IMR-90 (cell line): Measurements from ENCODE around the gene MPZL2. TPM values are rescaled to one million over a fixed set of nuclear protein-coding genes. Genes with fewer than 3 reads are reported as not detected.

Experiments
- ATAC-seq: fragments of 200-7000 bp; cut with Tn5 transposase; 2 replicates; pipeline ENCODE4 v1.9.1; 2020; ENCODE audit warnings: low read depth, mild to moderate bottlenecking, moderate library complexity
- BruUV-seq: library from RNA; stranded (reverse); fragments of 400-500 nt; replicated peaks from 2 replicates; lab custom pipeline; 2021; lab: Mats Ljungman, UMichigan
- CTCF ChIA-PET: fragments of 300-600 bp; formaldehyde crosslinking; extraction: SDS; loops from one replicate; lab custom pipeline; 2021; ENCODE audit warnings: antibody characterized with exemption; lab: Yijun Ruan, JAX
- POLR2A ChIA-PET: fragments of 300-600 bp; sonication (Branson Sonifier 250); formaldehyde crosslinking; loops from one replicate; lab custom pipeline; 2022; ENCODE audit warnings: antibody characterized with exemption; ENCODE audit not compliant: unreplicated experiment; lab: Charles Lee
- DNase-seq: peaks from one replicate; pipeline ENCODE4 v3.0.0; 2013
- H2AFZ ChIP-seq: replicated peaks from 2 replicates; pipeline ENCODE3; 2013; ENCODE audit warnings: low read length, mild to moderate bottlenecking; ENCODE audit not compliant: poor library complexity
- H2AK5ac ChIP-seq: 2 replicates; pipeline ENCODE4 v1.6.1; 2013; ENCODE audit warnings: low read depth, low read length, inconsistent platforms
- H2AK9ac ChIP-seq: replicated peaks from 2 replicates; pipeline ENCODE3; 2013; ENCODE audit warnings: mild to moderate bottlenecking, low read depth, low read length, moderate library complexity; ENCODE audit not compliant: poor library complexity
- H2BK120ac ChIP-seq: 2 replicates; pipeline ENCODE4 v1.6.1; 2013; ENCODE audit warnings: low read depth, low read length, inconsistent platforms
- H2BK15ac ChIP-seq: 3 replicates; pipeline ENCODE4 v1.6.1; 2013; ENCODE audit warnings: low read depth, low read length, inconsistent platforms
- H2BK20ac ChIP-seq: 2 replicates; pipeline ENCODE4 v1.6.1; 2013; ENCODE audit warnings: low read depth, mild to moderate bottlenecking, inconsistent platforms, low read length, moderate library complexity
- H2BK5ac ChIP-seq: 2 replicates; pipeline ENCODE4 v1.6.1; 2013; ENCODE audit warnings: mild to moderate bottlenecking, low read depth, low read length, inconsistent platforms; ENCODE audit not compliant: poor library complexity, severe bottlenecking
- H3K14ac ChIP-seq: replicated peaks from 2 replicates; pipeline ENCODE4 v1.6.1; 2013; ENCODE audit warnings: low read depth, low read length, inconsistent platforms
- H3K18ac ChIP-seq: 2 replicates; pipeline ENCODE4 v1.6.1; 2013; ENCODE audit warnings: low read depth, low read length, control low read depth
- H3K23ac ChIP-seq: 2 replicates; pipeline ENCODE4 v1.6.1; 2013; ENCODE audit warnings: low read depth, low read length, inconsistent platforms
- H3K27ac ChIP-seq: 2 replicates; pipeline ENCODE4 v1.5.1; 2013; ENCODE audit warnings: mild to moderate bottlenecking, control low read depth, low read length; ENCODE audit not compliant: insufficient read depth
- H3K27me3 ChIP-seq: 2 replicates; pipeline ENCODE4 v1.6.1; 2013; ENCODE audit warnings: low read length; ENCODE audit not compliant: control insufficient read depth, insufficient read depth
- H3K36me3 ChIP-seq: 2 replicates; pipeline ENCODE4 v1.6.1; 2013; ENCODE audit warnings: low read length, mixed read lengths; ENCODE audit not compliant: control insufficient read depth, insufficient read depth
- H3K4ac ChIP-seq: 2 replicates; pipeline ENCODE4 v1.6.1; 2013; ENCODE audit warnings: low read depth, low read length, inconsistent platforms
- H3K4me1 ChIP-seq: 2 replicates; pipeline ENCODE4 v1.6.1; 2013; ENCODE audit warnings: low read length, mixed read lengths; ENCODE audit not compliant: control insufficient read depth, insufficient read depth
- H3K4me2 ChIP-seq: 2 replicates; pipeline ENCODE4 v1.6.1; 2013; ENCODE audit warnings: low read depth, mild to moderate bottlenecking, control low read depth, low read length, moderate library complexity
- H3K4me3 ChIP-seq: 2 replicates; pipeline ENCODE4 v1.5.1; 2013; ENCODE audit warnings: low read depth, mild to moderate bottlenecking, control low read depth, low read length, moderate library complexity; ENCODE audit not compliant: insufficient read depth
- H3K56ac ChIP-seq: 2 replicates; pipeline ENCODE4 v1.6.1; 2013; ENCODE audit warnings: low read length, inconsistent platforms; ENCODE audit not compliant: insufficient read depth; ENCODE audit errors: extremely low read depth
- H3K79me1 ChIP-seq, 2 experiments: 2 replicates each; pipeline ENCODE4 v1.6.1; 2013; ENCODE audit warnings: low read length in 2 of 2, inconsistent platforms in 1 of 2, low read depth in 1 of 2
- H3K9ac ChIP-seq: 2 replicates; pipeline ENCODE4 v1.6.1; 2013; ENCODE audit warnings: low read depth, low read length, control low read depth
- H3K9me1 ChIP-seq: 2 replicates; pipeline ENCODE4 v1.6.1; 2013; ENCODE audit warnings: low read length, inconsistent platforms; ENCODE audit not compliant: insufficient read depth
- H3K9me3 ChIP-seq: 2 replicates; pipeline ENCODE4 v1.6.1; 2013; ENCODE audit warnings: low read length; ENCODE audit not compliant: control insufficient read depth, insufficient read depth
- H4K20me1 ChIP-seq: 2 replicates; pipeline ENCODE4 v1.6.1; 2013; ENCODE audit warnings: low read length, inconsistent platforms; ENCODE audit not compliant: insufficient read depth
- H4K5ac ChIP-seq: 2 replicates; pipeline ENCODE4 v1.6.1; 2013; ENCODE audit warnings: mild to moderate bottlenecking, low read depth, low read length, control low read depth
- H4K8ac ChIP-seq, 2 experiments: 2 replicates each; pipeline ENCODE4 v1.6.1; 2013; ENCODE audit warnings: low read depth in 2 of 2, low read length in 2 of 2, control low read depth in 1 of 2, inconsistent platforms in 1 of 2
- H4K91ac ChIP-seq: 2 replicates; pipeline ENCODE4 v1.6.1; 2013; ENCODE audit warnings: low read depth, low read length, inconsistent platforms; ENCODE audit not compliant: insufficient read depth
- CEBPB ChIP-seq: IDR thresholded peaks from 2 replicates; pipeline ENCODE4 v1.6.1; 2012; ENCODE audit warnings: low read depth, low read length, improper control_type of control experiment
- CHD1 ChIP-seq: IDR thresholded peaks from 2 replicates; pipeline ENCODE4 v1.6.1; 2012; ENCODE audit warnings: low read depth, low read length, improper control_type of control experiment
- RAD21 ChIP-seq: IDR thresholded peaks from 2 replicates; pipeline ENCODE4 v1.6.1; 2012; ENCODE audit warnings: low read length, improper control_type of control experiment
- WGBS, 2 experiments: methylation state at CpG; one replicate each; pipeline versions ENCODE4 v1.1.5 to v1.1.7; 2013; ENCODE audit warnings: missing lambda C conversion rate in 2 of 2; ENCODE audit not compliant: insufficient read length in 1 of 2; ENCODE audit errors: extremely low coverage in 2 of 2; 5-methylcytosine and 5-hydroxymethylcytosine counted together
- dilution Hi-C: fragments of 300-500 bp; cut with HindIII; formaldehyde crosslinking; loops from one replicate; pipeline ENCODE4 v1.14.3; 2018; ENCODE audit warnings: low sequenced_read_pairs; ENCODE audit not compliant: unreplicated experiment
- in situ Hi-C: fragments of 300-500 bp; cut with MboI; formaldehyde crosslinking; loops from 3 replicates; pipeline ENCODE4 v1.14.3; 2019; ENCODE audit warnings: low sequenced_read_pairs, inconsistent platforms, mixed read lengths
- intact Hi-C: fragments of 100-400 bp; cut with micrococcal nuclease; formaldehyde crosslinking; loops from 2 replicates; pipeline ENCODE4 v1.10.0; 2022
- polyA plus RNA-seq, 3 experiments: library from polyadenylated mRNA; depleted of rRNA; stranded (reverse); fragments of >200 nt; gene quantifications; 2 replicates each; pipeline ENCODE4 v1.2.3, GENCODE V29; 2012; ENCODE audit warnings: low replicate concordance in 1 of 3
- total RNA-seq: library from RNA; depleted of rRNA; stranded (reverse); fragments of >200 nt; gene quantifications from 2 replicates; pipeline ENCODE4 v1.2.3, GENCODE V29; 2012
- TF ChIP-seq, protein P1 (sequence below): fragments of 150-350 bp; IDR thresholded peaks from 2 replicates; pipeline ENCODE4 v1.6.1; 2016; ENCODE audit warnings: low read depth, mild to moderate bottlenecking, low read length, moderate library complexity, borderline replicate concordance

Gene MPZL2
- total and polyA plus RNA-seq, 2 of the 4 experiments (the other 2 are of a cell fraction): not detected

DNA sequence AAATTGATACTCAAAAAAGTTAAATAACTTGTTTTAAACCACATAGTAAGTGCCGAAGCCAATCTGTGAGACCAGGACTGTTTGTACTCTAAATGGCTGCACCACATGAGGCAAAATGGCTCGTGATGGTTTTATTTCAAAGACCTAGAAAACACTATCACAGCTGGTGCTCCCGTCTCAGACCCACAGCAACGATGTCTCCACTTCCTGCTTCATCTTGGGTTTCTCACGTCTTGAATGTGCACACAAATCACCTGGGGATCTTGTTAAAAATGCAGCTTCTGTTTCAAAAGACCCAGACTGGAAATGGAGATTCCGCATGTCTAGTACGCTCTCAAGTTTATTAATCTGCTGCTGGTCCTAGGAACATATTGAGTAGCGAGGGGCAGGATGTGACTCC, 41.6 kb upstream of the MPZL2 start:
- H3K23ac ChIP-seq: no peak overlapping the region
- no TSS peak for BruUV-seq
- no peak overlapping the region for H4K5ac ChIP-seq
- H4K20me1 ChIP-seq: no peaks in the 10 kb centered on the region
- H3K18ac ChIP-seq: no peak overlapping the region
- H2AK5ac ChIP-seq: no peak overlapping the region
- no peak overlapping the region for H3K56ac ChIP-seq
- 50% methylated on average over 2 of the region's 8 CpGs; no CpG with 5 or more reads in 1 of the 2 experiments for WGBS, 2 experiments
- POLR2A ChIA-PET: no interaction called here
- no peak overlapping the region for H3K4ac ChIP-seq
- no peak overlapping the region for H4K91ac ChIP-seq
- H3K14ac ChIP-seq: no peak overlapping the region
- no peak overlapping the region for H2BK20ac ChIP-seq
- no peak overlapping the region for H2BK120ac ChIP-seq
- no peak for DNase-seq
- H4K8ac ChIP-seq: no peak overlapping the region
- H3K27me3 ChIP-seq: peaks cover 12% of the 10 kb centered on the region
- no peak overlapping the region for H3K4me2 ChIP-seq
- H2BK15ac ChIP-seq: no peak overlapping the region
- no peak overlapping the region for H2AFZ ChIP-seq
- H3K79me1 ChIP-seq: no peaks in the 10 kb centered on the region
- no peak overlapping the region for H2BK5ac ChIP-seq
- CTCF ChIA-PET: interaction anchor here (0.6 kb wide), 1 partner anchor 15 kb away, joined by 5 read pairs; no protein-coding TSS in a partner anchor
- no peak overlapping the region for H3K27ac ChIP-seq
- no peak overlapping the region for H2AK9ac ChIP-seq
- dilution Hi-C loops (no loop called here), intact Hi-C loops (no loop called here), in situ Hi-C loops (no loop called here)
- no peaks in the 10 kb centered on the region for H3K9me1 ChIP-seq
- TF ChIP-seq CEBPB: no peak
- TF ChIP-seq RAD21: no peak
- TF ChIP-seq CHD1: no peak
- TF ChIP-seq, protein P1, sequence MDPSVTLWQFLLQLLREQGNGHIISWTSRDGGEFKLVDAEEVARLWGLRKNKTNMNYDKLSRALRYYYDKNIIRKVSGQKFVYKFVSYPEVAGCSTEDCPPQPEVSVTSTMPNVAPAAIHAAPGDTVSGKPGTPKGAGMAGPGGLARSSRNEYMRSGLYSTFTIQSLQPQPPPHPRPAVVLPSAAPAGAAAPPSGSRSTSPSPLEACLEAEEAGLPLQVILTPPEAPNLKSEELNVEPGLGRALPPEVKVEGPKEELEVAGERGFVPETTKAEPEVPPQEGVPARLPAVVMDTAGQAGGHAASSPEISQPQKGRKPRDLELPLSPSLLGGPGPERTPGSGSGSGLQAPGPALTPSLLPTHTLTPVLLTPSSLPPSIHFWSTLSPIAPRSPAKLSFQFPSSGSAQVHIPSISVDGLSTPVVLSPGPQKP: no peak
- no peak overlapping the region for H3K9ac ChIP-seq
- no peak for ATAC-seq
- H3K4me1 ChIP-seq: no peaks in the 10 kb centered on the region
- H3K9me3 ChIP-seq: no peaks in the 10 kb centered on the region
- no peaks in the 10 kb centered on the region for H3K36me3 ChIP-seq
- H3K4me3 ChIP-seq: no peak overlapping the region
